ENCODE results near the gene ICA1. TPM values are rescaled to one million over a fixed set of nuclear protein-coding genes. Genes with fewer than 3 reads are reported as not detected.

The ICA1 gene
- total and polyA plus RNA-seq, 4 donors, result 1.4 to 22.7 (median 8.1) TPM

DNA sequence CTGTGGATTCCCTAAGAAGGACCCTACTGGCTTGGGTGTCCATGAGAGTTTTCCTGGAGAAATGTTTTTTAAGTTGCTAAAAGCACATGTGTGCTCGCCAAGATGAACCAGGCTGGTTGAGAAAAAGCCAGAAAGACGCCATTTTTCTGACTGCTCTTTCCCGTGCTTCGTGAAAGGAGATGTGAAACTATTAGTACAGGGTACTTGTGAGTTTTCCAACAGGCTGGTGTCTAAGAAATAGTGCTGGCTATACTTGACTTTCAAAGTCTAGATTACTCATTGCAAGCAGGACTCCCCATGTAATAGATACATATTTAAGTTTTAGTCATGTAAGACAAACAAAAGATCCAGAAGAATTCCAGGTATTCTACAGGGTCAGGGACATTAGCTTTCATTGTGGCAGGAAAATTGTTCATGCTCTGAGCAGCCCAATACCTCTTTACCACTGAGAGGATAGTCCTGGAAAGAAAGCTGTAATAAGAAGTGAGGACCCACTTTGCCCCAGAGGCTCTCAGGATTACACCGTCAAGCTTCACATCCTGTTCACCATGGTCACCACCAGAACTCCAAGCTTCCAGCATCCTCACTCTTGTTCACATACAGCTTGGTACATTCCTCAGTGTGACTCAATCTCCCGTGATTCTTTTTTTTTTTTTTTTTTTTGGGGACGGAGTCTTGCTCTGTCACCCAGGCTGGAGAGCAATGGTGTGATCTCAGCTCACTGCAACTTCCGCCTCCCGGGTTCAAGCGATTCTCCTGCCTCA is 43.8 kb upstream of the ICA1 start:
- Histone ChIP-seq H3K27me3 (ENCODE audit: control insufficient read depth in 4 of 4, insufficient read depth in 4 of 4, low read length in 3 of 4) (no peaks in the 10 kb centered on the region), H3K9ac (ENCODE audit: low read depth in 1 of 2, low read length in 2 of 2) (no peak overlapping the region), H3K9me3 (ENCODE audit: control insufficient read depth in 4 of 4, low read length in 3 of 4) (no peaks in the 10 kb centered on the region), H3K27ac (ENCODE audit: low read depth in 1 of 2, low read length in 2 of 2) (no peak overlapping the region), H3K36me3 (ENCODE audit: control insufficient read depth in 4 of 4, insufficient read depth in 3 of 4, low read depth in 1 of 4, low read length in 3 of 4) (no peaks in the 10 kb centered on the region), H3K4me3 (ENCODE audit: low read depth in 1 of 3, low read length in 3 of 3) (no peak overlapping the region), H3K4me1 (ENCODE audit: control insufficient read depth in 4 of 4, insufficient read depth in 4 of 4, low read length in 3 of 4) (no peaks in the 10 kb centered on the region)
- WGBS, result 89% methylated on average over 10 of the region's 10 CpGs
- TF ChIP-seq JUND (IDR thresholded peaks at IDR 0.05), result no peak
- TF ChIP-seq GABPA (IDR thresholded peaks at IDR 0.05 in 1 of 2, conservative IDR thresholded peaks at IDR 0.05 in 1 of 2), result no peak
- TF ChIP-seq FOXA2 (IDR thresholded peaks at IDR 0.05), result no peak
- no peak for TF ChIP-seq RAD21 (IDR thresholded peaks at IDR 0.05)
- TF ChIP-seq EGR1 (IDR thresholded peaks at IDR 0.05; ENCODE audit: low read depth in 2 of 2), result no peak
- TF ChIP-seq CTCF (IDR thresholded peaks at IDR 0.05; ENCODE audit: low read depth, low read length, missing input control), result no peak
- TF ChIP-seq TAF1 (conservative IDR thresholded peaks at IDR 0.05), result no peak
- TF ChIP-seq SP1 (IDR thresholded peaks at IDR 0.05), result no peak
- TF ChIP-seq ZBTB33 (IDR thresholded peaks at IDR 0.05), result no peak
- no peak for TF ChIP-seq REST (IDR thresholded peaks at IDR 0.05)
- TF ChIP-seq, protein P1, sequence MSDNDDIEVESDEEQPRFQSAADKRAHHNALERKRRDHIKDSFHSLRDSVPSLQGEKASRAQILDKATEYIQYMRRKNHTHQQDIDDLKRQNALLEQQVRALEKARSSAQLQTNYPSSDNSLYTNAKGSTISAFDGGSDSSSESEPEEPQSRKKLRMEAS (IDR thresholded peaks at IDR 0.05), result no peak
- no peak for TF ChIP-seq FOXA1 (IDR thresholded peaks at IDR 0.05)
- TF ChIP-seq HNF4A (conservative IDR thresholded peaks at IDR 0.05), result no peak
- no peak for TF ChIP-seq ATF3 (IDR thresholded peaks at IDR 0.05)
- TF ChIP-seq RXRA (IDR thresholded peaks at IDR 0.05), result no peak
- no peak for TF ChIP-seq NR2F2 (IDR thresholded peaks at IDR 0.05)
- TF ChIP-seq HNF4G (IDR thresholded peaks at IDR 0.05), result no peak
- no peak for TF ChIP-seq YY1 (IDR thresholded peaks at IDR 0.05)
- DNase-seq (ENCODE audit: low spot score), result no peak
